HG03565 (cell line): ENCODE results near the gene PRKD1.

Experiments used
- ATAC-seq: cut with Tn5 transposase; IDR thresholded peaks from one replicate; pipeline ENCODE4 v1.9.1; 2021; ENCODE audit warnings: mild to moderate bottlenecking, moderate library complexity; ENCODE audit not compliant: unreplicated experiment

PRKD1 gene

GRCh38 chr14:29630566-29631160, 297.0 kb downstream of the PRKD1 start:
- no peak for ATAC-seq

- no peak for ATAC-seq
Measured at GRCh38 chr14:29629839-29630238, 297.8 kb downstream of the PRKD1 start.

- ATAC-seq, result no peak
Measured at GRCh38 chr14:29627137-29627536, 300.5 kb downstream of the PRKD1 start.

GRCh38 chr14:29618323-29619067, 309.2 kb downstream of the PRKD1 start:
- ATAC-seq, result no peak

- no peak for ATAC-seq
Measured at GRCh38 chr14:29616922-29617321, 310.7 kb downstream of the PRKD1 start.

DNA sequence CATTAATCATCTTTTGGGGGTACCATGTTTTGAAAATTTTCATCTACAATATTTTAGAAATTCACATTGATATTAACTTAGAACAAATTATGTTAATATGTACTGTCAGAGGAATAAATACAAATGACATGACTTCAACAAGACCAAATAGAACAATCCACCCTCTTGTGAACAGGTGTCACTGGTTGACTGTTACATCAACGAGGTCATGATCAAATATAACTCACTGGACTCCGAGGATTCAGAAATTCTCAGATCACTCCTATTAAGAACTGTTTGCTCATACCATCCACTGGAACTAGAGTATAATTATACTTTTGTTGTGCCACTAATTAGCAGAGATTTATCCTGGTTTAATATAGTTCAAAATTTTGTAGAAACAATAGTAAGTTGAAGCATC, 318.8 kb downstream of the PRKD1 start:
- no peak for ATAC-seq

DNA sequence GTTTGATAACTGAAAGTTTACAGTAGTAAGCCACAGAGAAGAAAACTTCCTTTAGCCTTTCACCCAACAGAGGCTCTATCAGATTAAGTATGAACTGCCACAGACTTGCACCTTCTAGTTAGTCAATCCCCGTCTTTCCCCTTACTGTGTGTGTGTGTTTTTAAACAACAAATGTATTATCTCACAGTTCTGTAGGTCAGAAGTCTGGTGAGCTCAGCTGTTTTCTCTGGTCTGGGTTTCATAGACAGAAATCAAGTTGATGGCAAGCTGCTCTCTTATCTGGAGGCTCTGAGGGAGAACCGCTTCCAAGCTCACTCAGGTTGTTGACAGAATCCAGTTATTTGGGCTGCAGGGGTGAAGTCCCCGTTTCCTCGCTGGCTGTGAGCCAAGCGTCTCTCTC, 320.5 kb downstream of the PRKD1 start:
- ATAC-seq, result no peak

DNA sequence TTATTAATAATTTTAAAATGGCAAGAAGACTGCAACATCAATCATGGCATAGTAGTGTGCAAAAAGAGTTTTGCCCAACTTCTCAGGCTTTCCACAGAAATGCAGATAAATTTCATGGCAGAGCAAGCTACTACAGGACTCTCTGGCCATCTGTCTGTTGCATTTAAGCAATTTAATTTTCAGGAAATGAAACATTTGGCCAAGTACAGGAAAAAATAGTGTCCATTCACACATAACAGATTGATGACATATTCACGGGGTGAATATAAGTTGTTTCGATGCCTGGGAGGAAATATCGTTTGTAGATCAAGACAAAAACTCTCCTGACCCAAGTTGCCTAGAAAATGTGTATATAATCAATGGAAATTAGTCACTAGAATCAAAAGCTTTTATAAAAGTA, 324.0 kb downstream of the PRKD1 start:
- no peak for ATAC-seq

DNA sequence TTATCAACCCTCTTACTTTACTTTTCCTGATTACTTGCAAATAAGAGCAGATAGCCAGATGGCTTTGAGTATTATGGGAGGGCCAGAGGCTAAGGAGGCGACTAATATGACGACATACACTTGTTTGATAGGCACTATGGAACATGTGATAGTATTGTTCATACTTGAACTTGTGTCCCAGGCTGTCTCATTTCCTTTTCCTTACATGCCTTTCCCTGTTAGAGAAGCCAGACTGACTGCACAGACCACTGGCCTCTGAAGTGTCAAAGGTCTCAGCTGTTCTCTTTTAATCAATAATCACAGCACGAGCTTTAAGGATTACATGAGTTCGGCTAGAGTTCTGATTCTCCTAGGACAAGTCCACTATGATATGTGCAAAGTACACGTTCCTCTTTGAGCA, 326.0 kb downstream of the PRKD1 start:
- ATAC-seq, result no peak

- no peak for ATAC-seq
Measured at GRCh38 chr14:29587761-29588470, 339.7 kb downstream of the PRKD1 start.

DNA sequence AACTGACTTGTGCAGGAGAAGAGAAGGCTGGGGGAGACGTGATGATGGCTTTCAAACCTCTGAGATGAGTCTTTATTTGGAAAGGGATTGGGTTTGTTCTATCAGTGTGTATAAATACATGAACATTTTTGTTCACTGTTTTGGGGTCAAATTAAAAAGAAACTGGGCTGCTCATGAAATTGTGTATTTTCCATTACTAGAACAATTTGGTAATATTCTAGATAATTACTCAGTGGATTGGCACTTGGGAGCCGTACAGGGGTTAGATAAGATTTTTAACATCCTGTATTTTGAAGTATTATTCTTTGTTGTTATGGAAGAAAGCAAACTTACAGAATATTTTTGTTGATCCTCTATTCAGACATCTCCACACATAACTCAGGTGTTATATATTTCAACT, 340.6 kb downstream of the PRKD1 start:
- ATAC-seq, result no peak

DNA sequence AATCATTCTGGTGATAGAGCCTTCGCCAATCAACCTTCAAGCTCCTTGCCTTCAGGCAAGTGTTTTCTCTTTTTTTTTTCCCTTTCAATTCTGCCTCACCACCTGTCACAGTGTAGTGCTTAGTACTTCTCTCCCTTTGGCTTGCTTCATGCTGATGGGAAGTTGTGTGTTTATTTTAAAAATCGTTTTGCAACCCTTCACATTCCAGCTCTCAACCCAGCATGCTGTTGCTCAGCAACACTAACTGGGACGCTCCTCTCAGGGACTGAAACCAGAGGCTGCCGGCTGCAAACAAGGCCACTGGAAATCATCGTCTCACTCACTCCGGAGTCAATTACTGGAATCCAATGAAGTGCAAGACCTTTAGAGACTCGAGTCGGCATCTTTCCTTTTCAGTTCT, 342.7 kb downstream of the PRKD1 start:
- no peak for ATAC-seq

DNA sequence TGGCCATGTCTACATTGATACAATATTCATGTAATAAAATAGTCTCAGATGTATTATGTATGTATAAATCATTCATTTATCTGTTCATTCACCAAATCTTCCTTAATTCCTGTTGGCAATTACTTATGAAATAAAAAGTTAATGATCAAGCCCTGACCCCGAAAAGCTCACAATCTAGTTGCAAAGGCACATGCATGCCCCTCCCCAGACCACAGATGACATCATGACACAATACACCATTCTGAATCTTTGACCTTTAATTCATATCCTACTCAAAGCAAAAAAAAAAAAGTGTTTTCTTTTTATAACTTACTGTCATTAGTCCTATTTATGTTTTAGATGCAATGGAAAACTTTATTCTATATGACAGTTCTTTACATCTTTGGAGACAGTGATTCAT, 346.9 kb downstream of the PRKD1 start:
- no peak for ATAC-seq

- ATAC-seq, result no peak
Measured at GRCh38 chr14:29579838-29580237, 347.8 kb downstream of the PRKD1 start.

GRCh38 chr14:29576927-29577326, 350.7 kb downstream of the PRKD1 start:
- no peak for ATAC-seq

GRCh38 chr14:29569194-29569593, 358.5 kb downstream of the PRKD1 start:
- ATAC-seq, result no peak

- ATAC-seq, result no peak
Measured at GRCh38 chr14:29566194-29566593, 361.5 kb downstream of the PRKD1 start.

GRCh38 chr14:29558516-29558915, 369.1 kb downstream of the PRKD1 start:
- no peak for ATAC-seq

DNA sequence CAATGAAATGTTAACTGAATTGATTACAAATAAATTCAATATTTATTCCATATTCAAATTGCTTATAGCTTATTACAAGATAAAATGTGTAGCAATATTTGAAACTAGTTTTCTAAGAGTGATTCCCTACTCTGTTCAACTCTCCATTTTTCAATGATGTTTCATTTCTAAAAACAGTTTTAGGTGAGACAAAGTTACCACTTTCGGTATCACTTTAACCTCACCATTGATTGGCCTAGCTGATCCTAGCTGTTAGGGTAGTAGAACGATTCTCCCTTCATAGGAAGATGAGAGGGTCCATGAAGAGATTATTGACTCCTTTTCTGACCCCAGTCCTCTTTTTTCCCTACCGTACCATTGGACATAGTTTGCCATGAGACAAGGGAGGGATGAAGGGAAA, 373.3 kb downstream of the PRKD1 start:
- no peak for ATAC-seq

DNA sequence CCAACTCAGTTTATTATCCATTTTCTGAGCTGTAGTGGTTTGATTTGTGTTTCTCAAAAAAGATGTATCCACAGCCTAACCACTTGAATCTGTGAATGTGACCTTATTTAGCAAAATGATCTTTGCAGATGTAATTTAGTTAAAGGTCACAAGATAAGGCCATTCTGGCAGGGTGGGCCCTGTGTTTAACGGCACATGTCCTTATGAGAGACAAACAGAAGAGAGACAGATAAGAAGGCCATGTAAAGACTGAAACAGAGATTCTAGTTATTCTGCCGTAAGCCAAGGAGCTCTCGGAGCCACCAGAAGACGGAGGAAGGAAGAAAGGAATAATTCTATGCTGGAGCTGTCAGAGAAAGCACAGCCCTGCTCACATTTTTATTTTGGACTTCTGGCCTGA, 374.2 kb downstream of the PRKD1 start:
- no peak for ATAC-seq

GRCh38 chr14:29548948-29549370, 378.7 kb downstream of the PRKD1 start:
- ATAC-seq, result peak; percentile 88

DNA sequence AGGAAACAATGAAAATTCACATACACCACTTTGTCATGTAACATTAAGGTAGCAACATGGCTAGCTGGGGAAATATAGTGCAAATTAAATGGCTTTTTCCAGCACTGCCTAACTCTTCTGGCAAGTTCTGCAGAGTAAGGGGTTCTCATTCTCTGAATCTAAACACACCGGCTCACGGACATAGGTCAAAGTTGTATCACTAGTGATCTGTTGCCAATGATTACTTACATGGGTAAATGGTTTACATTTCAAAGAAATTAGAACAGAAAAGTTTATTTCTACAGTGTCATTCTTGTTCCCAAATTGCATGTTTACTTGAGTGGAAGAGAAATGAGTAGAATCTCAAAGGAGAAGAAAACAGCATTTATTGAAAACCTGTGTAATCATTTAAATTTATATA, 381.9 kb downstream of the PRKD1 start:
- no peak for ATAC-seq
